ENCODE measurements around the gene S100A1.

Gene S100A1

DNA sequence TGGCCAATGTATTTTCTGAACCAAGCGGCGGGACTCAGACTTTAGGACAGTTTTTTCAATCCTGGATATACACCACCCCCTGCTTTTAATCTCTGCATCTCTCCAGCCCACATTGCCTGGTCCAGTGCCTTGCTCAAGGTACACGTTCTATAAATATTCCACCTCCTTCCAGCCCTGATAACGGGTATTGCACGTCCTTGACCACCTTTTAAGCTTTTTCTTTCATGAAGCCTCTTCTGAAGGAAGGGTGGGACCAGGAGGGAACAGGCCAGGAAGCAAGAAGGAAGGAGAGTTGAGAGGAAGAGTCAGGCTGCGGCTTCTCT lies 18.7 kb upstream of the S100A1 start:
- TF ChIP-seq, protein P1, sequence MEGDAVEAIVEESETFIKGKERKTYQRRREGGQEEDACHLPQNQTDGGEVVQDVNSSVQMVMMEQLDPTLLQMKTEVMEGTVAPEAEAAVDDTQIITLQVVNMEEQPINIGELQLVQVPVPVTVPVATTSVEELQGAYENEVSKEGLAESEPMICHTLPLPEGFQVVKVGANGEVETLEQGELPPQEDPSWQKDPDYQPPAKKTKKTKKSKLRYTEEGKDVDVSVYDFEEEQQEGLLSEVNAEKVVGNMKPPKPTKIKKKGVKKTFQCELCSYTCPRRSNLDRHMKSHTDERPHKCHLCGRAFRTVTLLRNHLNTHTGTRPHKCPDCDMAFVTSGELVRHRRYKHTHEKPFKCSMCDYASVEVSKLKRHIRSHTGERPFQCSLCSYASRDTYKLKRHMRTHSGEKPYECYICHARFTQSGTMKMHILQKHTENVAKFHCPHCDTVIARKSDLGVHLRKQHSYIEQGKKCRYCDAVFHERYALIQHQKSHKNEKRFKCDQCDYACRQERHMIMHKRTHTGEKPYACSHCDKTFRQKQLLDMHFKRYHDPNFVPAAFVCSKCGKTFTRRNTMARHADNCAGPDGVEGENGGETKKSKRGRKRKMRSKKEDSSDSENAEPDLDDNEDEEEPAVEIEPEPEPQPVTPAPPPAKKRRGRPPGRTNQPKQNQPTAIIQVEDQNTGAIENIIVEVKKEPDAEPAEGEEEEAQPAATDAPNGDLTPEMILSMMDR (IDR thresholded peaks at IDR 0.05; ENCODE audit: borderline replicate concordance, control extremely low read depth, extremely low read depth, insufficient read depth, missing control alignments) = no peak
- DNase-seq (ENCODE audit: low spot score) = no peak
- in situ Hi-C loops (cut with MboI; ENCODE audit: low sequenced_read_pairs, unreplicated experiment) = no loop called here

DNA sequence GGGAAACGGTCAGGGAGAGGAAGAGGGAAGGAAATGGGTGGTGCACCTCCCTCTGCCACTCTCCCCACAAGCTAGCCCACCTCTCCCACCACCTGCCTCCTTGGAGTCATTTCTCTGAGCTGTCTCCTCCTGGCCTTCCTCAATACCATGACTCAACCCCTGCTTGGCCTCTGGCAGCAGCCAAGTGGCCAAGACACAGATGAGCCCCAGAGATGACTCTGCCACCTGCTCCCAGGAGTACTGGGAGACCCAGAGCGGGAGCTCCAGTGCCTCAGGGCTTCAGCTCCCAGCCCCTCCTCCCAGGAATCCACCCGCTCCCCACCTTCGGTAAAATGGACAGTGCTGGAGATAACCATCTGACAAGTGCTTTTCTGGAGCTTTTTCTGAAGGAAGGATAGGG lies 17.9 kb upstream of the S100A1 start:
- in situ Hi-C loops (cut with MboI; ENCODE audit: low sequenced_read_pairs, unreplicated experiment) = no loop called here
- peak; percentile 24 for DNase-seq (ENCODE audit: low spot score)
- TF ChIP-seq, protein P1 (IDR thresholded peaks at IDR 0.05; ENCODE audit: borderline replicate concordance, control extremely low read depth, extremely low read depth, insufficient read depth, missing control alignments) = no peak

DNA sequence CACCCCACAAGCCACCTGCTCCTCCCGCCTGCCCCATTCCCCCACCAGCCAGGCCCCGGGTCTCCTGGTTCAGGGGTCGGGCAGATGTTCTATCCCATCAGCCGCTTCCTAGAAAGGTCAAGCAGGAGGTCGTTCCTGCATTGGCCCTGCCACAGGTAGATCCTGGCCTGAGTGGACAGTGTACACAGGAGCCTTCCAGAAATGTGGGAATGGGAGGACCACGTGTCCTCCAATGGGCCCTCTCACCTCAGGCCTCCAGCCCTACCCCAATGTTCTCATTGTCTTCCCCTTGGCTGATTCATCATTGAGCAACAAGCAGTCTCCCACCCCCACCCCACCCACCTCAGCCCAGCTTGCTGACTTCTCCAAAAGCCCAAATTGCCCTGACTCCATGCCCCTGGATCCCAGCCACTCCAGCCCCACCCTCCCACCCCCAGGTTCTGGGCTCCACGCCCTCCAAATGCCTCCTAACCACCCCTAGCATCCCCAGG lies 17.4 kb upstream of the S100A1 start:
- TF ChIP-seq, protein P1 (IDR thresholded peaks at IDR 0.05; ENCODE audit: borderline replicate concordance, control extremely low read depth, extremely low read depth, insufficient read depth, missing control alignments) = no peak
- in situ Hi-C loops (cut with MboI; ENCODE audit: low sequenced_read_pairs, unreplicated experiment) = no loop called here
- peak; percentile 24 for DNase-seq (ENCODE audit: low spot score)

DNA sequence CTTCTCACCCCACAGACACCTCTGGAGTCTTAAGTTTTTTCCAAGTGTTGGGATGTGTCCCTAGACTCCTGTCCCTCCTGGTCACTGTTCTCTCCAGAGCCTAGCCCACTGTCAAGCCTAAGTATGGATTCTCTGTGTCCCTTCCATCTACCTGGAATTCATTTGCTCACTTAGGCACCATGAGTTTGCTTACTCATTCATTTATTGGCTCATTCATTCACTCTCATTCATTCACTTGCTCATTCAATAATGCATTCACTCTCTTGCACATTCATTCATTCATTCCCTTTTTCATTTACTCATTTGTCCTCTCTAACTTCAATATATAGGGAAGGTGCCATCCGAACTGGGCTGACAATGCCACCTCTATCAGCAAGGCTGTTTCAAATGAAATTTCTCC lies 16.9 kb upstream of the S100A1 start:
- TF ChIP-seq, protein P1 (IDR thresholded peaks at IDR 0.05; ENCODE audit: borderline replicate concordance, control extremely low read depth, extremely low read depth, insufficient read depth, missing control alignments) = no peak
- no peak for DNase-seq (ENCODE audit: low spot score)
- in situ Hi-C loops (cut with MboI; ENCODE audit: low sequenced_read_pairs, unreplicated experiment) = no loop called here

DNA sequence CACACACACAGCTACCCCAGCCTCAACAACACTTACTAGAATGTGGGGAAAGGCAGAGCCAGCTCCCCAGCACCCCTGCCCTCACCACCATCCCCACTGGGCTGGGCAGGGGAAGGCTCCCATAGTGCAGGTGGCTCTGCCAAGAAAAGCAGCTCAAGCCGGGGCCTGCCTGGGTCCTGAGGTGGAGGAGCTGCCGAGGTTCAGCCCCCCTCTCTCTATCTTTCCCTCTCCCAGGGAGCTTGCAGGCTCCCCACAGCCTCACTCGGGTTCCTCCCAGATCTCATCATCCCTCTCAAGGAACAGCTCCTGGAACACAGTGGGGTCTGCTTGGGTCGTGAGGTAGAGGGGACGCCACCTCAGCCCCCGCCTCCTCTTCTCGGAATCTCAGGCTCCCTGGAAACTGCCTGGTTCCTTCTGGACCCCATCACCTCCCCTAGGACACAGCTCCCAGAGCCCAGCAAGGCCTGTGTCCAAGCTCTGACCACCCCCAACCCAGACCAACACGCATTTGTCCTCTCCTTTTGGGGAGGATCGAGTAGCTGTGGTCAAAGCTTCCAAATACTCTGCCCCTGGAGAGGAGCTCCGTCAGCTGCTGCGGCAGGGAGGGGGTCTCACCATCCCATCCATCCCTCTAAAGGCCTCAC lies 16.0 kb upstream of the S100A1 start:
- peak; percentile 26 for DNase-seq (ENCODE audit: low spot score)
- in situ Hi-C loops (cut with MboI; ENCODE audit: low sequenced_read_pairs, unreplicated experiment) = no loop called here
- TF ChIP-seq, protein P1 (IDR thresholded peaks at IDR 0.05; ENCODE audit: borderline replicate concordance, control extremely low read depth, extremely low read depth, insufficient read depth, missing control alignments) = no peak

DNA sequence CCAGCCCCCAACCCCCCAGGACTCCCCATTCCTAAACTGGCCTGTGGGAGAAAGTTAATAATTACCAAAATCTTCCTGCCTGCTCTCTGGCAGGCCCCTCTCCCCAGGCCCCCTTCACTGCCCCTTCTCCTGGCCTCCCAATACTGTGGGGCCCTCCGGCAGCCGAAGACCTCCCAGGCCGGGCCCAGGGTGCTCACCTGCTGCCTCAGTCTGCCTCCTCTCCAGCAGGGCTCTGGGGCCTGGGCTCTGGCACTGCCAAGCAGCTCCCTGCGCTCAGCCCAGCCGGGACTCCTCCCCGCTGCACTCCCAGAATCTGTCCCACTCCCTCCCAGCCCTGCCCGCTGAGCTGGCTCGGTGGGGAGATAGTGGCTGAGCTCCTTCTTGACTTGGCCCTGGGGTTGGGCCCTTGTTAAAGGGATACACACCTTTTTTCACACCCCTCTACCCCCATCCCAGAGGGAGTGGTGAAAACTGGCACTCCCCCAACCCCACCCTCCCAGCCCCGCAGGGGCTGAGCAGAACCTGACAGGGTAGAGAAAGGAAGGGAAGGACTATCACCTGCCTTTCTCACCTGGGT lies 15.4 kb upstream of the S100A1 start, which contains the start of gene S100A16:
S100A16 (minus strand) TSS at position 383 of the 577 bp plus-strand sequence. CDS start 4,986 bp downstream, outside the sequence.
- TF ChIP-seq, protein P1 (IDR thresholded peaks at IDR 0.05; ENCODE audit: borderline replicate concordance, control extremely low read depth, extremely low read depth, insufficient read depth, missing control alignments) = no peak
- DNase-seq (ENCODE audit: low spot score) = peak; percentile 30
- in situ Hi-C loops (cut with MboI; ENCODE audit: low sequenced_read_pairs, unreplicated experiment) = no loop called here
